WERI-Rb-1 (cell line): ENCODE data around the gene LIN28B.

Source experiments
- DNase-seq: peaks from one replicate; pipeline ENCODE4 v3.0.0-alpha.2; 2020
- H3K27ac ChIP-seq: fragments of 250-450 bp; sonication (Bioruptor Pico); 2 replicates; pipeline ENCODE4 v1.5.1; 2020; ENCODE audit warnings: mild to moderate bottlenecking, moderate library complexity
- H3K27me3 ChIP-seq: fragments of 250-450 bp; sonication (Bioruptor Pico); 2 replicates; pipeline ENCODE4 v1.5.1; 2021; ENCODE audit warnings: mild to moderate bottlenecking, low read depth, moderate library complexity; ENCODE audit not compliant: insufficient read depth, severe bottlenecking
- H3K36me3 ChIP-seq: fragments of 250-450 bp; sonication (Bioruptor Pico); 2 replicates; pipeline ENCODE4 v1.5.1; 2020; ENCODE audit warnings: mild to moderate bottlenecking, moderate library complexity
- H3K4me3 ChIP-seq: 2 replicates; pipeline ENCODE4 v1.5.1; 2011; ENCODE audit warnings: low read depth, mild to moderate bottlenecking, control low read depth, low read length
- H3K9me3 ChIP-seq: fragments of 250-450 bp; sonication (Bioruptor Pico); 2 replicates; pipeline ENCODE4 v1.5.1; 2021; ENCODE audit warnings: mild to moderate bottlenecking, moderate library complexity; ENCODE audit not compliant: severe bottlenecking
- CTCF ChIP-seq: IDR thresholded peaks from 2 replicates; pipeline ENCODE4 v1.5.1; 2011; ENCODE audit warnings: low read depth, mild to moderate bottlenecking, control low read depth, inconsistent platforms, low read length

LIN28B gene

GRCh38 chr6:105107207-105107606 is 150.3 kb downstream of the LIN28B start:
- Histone ChIP-seq H3K36me3 (no peaks in the 10 kb centered on the region), H3K4me3 (no peak overlapping the region)

GRCh38 chr6:105108631-105109262 is 151.8 kb downstream of the LIN28B start:
- no peaks in the 10 kb centered on the region for H3K36me3 ChIP-seq
- H3K4me3 ChIP-seq, result no peak overlapping the region
- no peak for TF ChIP-seq CTCF
- H3K27me3 ChIP-seq, result no peaks in the 10 kb centered on the region
- no peak for DNase-seq
- no peaks in the 10 kb centered on the region for H3K9me3 ChIP-seq
- H3K27ac ChIP-seq, result no peak overlapping the region

More at GRCh38 chr6:105107207-105107606, 150.3 kb downstream of the LIN28B start:
- Histone ChIP-seq H3K27me3 (no peaks in the 10 kb centered on the region), H3K27ac (no peak overlapping the region), H3K9me3 (no peaks in the 10 kb centered on the region)
- no peak for TF ChIP-seq CTCF
- no peak for DNase-seq

GRCh38 chr6:105109955-105110895 is 153.3 kb downstream of the LIN28B start:
- no peak for DNase-seq
- Histone ChIP-seq H3K9me3 (no peaks in the 10 kb centered on the region), H3K4me3 (no peak overlapping the region), H3K36me3 (no peaks in the 10 kb centered on the region), H3K27ac (no peak overlapping the region), H3K27me3 (no peaks in the 10 kb centered on the region)
- no peak for TF ChIP-seq CTCF

- Histone ChIP-seq H3K27me3 (no peaks in the 10 kb centered on the region), H3K9me3 (no peaks in the 10 kb centered on the region), H3K36me3 (no peaks in the 10 kb centered on the region), H3K4me3 (no peak overlapping the region), H3K27ac (no peak overlapping the region)
- TF ChIP-seq CTCF, result no peak
- no peak for DNase-seq
Observed at GRCh38 chr6:105111105-105111504, 154.2 kb downstream of the LIN28B start.

GRCh38 chr6:105111871-105112270 is 155.0 kb downstream of the LIN28B start:
- no peaks in the 10 kb centered on the region for H3K36me3 ChIP-seq
- H3K27me3 ChIP-seq, result no peaks in the 10 kb centered on the region
- no peak overlapping the region for H3K27ac ChIP-seq
- H3K4me3 ChIP-seq, result no peak overlapping the region
- TF ChIP-seq CTCF, result no peak
- no peaks in the 10 kb centered on the region for H3K9me3 ChIP-seq
- no peak for DNase-seq
